Fibroblast of the conjunctiva (primary cell): ENCODE data around the gene SBNO2.

Experiments used
- DNase-seq: peaks from one replicate; pipeline ENCODE4 v3.0.0-alpha.2; 2010; ENCODE audit warnings: low read depth

The SBNO2 gene

GRCh38 chr19:1087813-1088415, 86.2 kb downstream of the SBNO2 start:
- no peak for DNase-seq

DNA sequence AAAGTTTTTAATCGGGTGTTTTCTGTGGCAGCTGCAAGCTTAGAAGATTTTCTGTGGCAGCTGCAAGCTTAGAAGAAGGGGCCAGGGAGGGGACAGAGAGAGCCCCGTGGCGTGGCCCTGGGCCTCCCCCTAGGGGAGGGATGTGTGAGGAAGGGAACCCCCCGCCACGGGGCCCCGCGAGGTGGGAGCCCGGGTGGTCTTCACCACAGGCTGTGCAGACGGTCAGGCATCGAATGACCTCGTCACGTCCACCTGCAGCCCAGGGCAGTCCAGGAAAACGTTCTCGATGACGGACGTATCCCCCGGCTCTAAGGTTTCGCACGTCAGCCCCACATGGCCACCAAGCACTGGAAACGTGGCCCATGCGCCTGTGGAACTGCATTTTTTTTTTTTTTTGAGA, 87.5 kb downstream of the SBNO2 start:
- DNase-seq, result no peak

DNA sequence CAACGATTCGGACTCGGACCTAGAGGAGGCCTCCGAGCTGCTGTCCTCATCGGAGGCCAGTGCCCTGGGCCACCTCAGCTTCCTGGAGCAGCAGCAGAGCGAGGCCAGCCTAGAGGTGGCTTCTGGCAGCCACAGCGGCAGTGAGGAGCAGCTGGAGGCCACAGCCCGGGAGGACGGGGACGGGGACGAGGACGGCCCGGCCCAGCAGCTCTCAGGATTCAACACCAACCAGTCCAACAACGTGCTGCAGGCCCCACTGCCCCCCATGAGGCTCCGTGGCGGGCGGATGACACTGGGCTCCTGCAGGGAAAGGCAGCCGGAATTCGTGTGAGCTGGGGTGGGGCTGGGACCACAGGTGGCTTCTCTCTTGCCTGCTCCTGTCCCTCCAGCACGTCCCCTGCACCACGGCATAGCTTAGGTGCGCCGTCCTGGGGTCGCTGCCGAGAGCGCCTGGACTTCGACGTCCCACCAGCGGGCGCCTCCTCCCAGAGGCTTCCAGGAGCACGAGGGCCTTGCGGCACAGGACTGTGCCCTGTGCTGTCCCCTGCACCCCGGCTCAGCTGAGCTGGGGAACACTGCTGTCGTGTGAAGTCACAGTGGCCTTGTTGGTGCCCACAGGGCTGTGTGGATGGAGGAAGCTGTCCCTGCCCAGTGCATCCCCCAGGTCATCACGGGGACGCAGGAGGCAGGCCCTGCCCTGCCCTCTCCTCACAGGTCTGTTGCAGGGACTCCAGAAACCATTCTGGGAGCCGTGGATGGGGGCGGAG, 88.2 kb downstream of the SBNO2 start:
- DNase-seq, result no peak

GRCh38 chr19:1085053-1085658, 88.9 kb downstream of the SBNO2 start:
- DNase-seq, result no peak

DNA sequence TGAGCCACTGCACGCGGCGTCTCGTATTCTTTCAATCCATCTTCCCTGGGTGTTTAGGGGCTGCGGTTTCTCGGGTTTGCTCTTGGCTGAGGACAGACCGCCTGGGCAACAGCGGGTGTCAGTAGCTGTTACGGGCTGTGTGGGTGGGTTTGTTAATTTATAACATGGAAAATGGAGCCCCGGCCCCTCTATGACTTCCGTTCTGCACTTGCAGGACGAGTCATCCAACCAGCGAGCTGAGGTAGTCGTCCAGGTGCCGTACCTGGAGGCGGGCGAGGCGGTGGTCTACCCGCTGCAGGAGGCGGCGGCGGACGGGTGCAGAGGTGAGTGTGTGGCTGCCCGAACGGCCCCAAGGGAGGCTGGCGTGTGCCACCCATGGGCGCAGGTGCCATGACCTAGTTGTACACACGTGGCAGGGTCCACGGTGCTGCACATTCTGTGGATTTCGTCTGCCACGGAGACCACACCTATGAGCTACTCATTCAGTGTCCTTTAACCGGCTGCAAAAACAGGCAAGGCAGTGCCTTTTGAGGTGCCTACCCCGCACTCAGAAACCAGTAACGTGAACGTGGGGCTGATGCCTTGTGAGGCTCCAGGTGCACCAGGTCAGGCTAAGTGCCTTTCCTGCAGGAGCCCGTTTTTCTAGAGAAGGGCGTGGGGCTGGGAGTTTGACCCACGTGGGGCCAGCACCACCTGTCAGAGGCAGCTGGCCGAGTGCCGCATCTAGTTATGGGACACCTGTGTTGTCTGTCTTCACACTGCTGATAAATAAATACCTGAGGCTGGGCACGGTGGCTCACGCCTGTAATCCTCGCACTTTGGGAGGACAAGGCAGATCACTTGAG, 89.8 kb downstream of the SBNO2 start:
- no peak for DNase-seq

DNA sequence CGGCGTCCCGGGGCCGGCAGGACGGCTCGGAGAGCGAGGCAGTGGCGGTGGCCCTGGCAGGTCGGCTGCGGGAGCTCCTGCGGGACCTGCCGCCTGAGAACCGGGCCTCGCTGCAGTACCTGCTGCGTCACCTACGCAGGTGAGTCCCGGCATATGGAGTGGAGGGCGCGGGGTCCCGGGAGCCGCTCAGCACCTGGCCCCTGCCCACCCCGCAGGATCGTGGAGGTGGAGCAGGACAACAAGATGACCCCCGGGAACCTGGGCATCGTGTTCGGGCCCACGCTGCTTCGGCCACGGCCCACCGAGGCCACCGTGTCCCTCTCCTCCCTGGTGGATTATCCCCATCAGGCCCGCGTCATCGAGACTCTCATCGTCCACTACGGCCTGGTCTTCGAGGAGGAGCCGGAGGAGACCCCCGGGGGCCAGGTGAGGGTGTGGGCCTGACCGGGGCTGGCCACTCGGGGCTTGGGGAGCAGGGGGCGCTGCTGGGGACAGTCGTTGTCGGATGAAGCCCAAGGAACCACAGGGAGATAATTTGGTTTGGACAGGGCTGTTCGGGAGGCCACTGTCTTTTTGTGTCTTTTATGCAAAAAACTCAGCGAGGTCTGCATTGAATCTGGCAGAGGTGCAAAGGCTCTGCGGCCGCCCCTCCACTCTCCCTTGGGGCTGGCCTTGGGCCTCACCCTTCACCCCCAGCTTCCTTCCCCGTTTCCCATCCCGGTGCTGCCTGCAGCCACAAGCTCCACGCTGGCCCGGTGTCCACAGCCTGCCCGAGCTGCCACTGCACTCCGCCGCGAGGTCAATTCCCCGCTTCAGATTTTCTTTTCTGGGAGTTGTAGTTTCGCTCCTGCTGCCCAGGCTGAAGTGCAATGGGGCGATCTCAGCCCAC, 90.9 kb downstream of the SBNO2 start:
- no peak for DNase-seq

GRCh38 chr19:1082165-1082927, 91.7 kb downstream of the SBNO2 start:
- DNase-seq, result no peak

- no peak for DNase-seq
These were observed 92.5 kb downstream of the SBNO2 start for GRCh38 chr19:1081301-1082164.

DNA sequence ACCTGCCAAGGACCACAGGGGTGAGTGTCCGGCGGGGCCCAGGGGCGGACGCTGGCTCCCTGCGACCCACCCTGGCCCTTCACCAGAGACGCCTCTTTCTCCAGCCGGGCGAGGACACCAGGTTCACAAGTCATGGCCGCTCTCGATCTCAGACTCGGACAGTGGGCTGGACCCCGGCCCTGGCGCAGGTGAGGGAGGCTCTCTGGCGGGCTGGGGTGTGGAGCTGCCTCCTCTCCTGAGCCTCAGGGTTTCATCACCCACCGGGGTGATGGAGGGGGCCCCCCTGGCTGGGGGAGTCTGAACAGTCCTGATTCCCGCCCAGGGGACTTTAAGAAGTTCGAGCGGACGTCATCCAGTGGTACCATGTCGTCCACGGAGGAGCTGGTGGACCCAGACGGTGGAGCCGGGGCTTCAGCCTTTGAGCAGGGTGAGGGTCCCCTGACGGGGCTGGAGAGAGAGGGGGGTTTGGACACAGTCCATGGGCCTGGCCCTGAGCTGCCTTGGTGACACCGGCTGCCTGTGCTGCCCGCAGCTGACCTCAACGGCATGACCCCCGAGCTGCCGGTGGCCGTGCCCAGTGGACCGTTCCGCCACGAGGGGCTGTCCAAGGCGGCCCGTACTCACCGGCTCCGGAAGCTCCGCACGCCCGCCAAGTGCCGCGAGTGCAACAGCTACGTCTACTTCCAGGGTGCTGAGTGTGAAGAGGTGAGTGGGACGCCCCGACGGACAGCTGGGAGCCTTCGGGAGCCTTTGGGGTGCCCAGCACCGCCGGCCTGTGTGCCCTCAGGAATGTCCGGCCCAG, 93.5 kb downstream of the SBNO2 start:
- DNase-seq, result no peak

DNA sequence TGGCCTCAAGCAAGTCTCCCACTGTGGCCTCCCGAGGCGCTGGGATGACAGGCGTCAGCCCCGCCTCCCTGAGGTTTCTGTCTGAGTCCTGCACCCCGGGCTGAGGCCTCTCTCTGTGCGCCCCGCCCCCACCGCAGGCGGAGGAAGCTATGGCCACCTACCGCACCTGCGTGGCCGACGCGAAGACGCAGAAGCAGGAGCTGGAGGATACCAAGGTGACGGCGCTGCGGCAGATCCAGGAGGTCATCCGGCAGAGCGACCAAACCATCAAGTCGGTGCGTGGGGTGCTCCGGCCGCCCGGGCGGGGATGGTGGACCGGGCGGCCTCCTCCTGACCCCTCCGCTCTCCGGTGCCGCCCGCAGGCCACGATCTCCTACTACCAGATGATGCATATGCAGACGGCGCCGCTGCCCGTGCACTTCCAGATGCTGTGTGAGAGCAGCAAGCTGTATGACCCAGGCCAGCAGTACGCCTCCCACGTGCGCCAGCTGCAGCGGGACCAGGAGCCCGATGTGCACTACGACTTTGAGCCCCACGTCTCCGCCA, 94.4 kb downstream of the SBNO2 start:
- no peak for DNase-seq

GRCh38 chr19:1076951-1077350, 97.1 kb downstream of the SBNO2 start:
- DNase-seq, result no peak

DNA sequence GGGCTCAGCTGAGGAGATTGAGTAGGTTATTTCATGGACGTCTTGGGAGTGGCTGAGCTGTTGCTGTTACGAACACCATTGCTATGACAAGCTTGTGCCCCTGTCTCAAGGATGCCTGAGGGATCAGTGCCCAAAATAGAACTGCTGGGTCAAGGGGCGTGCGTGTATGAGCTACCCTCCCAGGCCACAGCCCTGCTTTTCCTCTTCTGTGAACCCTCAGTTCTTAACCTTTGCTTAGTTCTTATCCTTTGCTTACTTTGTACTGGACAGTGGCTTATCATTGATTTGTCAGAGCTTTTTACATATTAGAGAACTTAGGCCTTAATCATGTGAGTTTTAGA, 98.1 kb downstream of the SBNO2 start:
- no peak for DNase-seq

- DNase-seq, result no peak
These were observed 99.4 kb downstream of the SBNO2 start for GRCh38 chr19:1074544-1075283.

GRCh38 chr19:1073956-1074517, 100.0 kb downstream of the SBNO2 start:
- no peak for DNase-seq

DNA sequence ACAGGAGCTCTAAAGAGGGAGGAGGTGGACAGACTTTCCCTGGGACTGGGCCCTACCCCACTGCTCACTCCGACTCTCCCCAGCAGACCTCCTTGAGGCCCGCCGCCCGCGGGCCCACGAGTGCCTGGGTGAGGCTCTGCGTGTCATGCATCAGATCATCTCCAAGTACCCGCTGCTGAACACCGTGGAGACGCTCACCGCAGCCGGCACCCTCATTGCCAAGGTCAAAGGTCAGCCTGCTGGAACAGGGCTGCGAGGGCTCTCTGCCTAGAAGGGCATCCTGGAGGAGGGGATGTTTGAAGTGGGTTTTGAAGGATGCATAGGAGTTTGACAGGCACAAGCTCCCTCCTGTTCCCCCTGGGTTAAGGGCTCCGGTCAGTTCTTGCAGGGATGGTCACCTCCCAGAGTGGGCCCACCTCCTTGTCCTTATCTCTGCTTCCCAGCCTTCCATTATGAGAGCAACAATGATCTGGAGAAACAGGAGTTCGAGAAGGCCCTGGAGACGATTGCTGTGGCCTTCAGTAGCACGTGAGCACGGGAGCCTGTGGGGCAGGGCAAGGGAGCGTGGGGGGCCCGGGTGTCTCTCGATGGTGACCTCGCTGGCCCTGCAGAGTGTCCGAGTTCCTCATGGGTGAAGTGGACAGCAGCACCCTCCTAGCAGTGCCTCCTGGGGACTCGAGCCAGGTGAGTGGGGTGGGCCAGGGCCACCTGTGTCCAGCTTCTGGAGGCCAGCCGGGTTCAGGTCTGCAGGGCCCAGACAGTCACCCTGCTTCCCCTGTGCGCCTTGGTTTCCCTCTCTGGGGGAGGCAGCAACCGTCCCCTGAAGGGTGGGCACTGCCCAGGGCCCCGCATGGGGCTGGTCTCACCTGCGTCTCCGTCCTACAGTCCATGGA, 100.8 kb downstream of the SBNO2 start:
- no peak for DNase-seq

GRCh38 chr19:1072371-1073015, 101.6 kb downstream of the SBNO2 start:
- DNase-seq, result no peak
